Brain microvascular endothelial cell (primary cell): ENCODE data around the gene OVOL3.

ENCODE experiments used
- DNase-seq: peaks from one replicate; pipeline ENCODE4 v3.0.0-alpha.2; 2020
- H3K27ac ChIP-seq: fragments of 250-450 bp; sonication (Bioruptor Pico); 2 replicates; pipeline ENCODE4 v1.5.1; 2020; ENCODE audit warnings: mild to moderate bottlenecking, moderate library complexity
- H3K27me3 ChIP-seq: fragments of 250-450 bp; sonication (Bioruptor Pico); replicated peaks from 2 replicates; pipeline ENCODE4 v1.5.1; 2020; ENCODE audit warnings: mild to moderate bottlenecking
- H3K36me3 ChIP-seq: fragments of 250-450 bp; sonication (Bioruptor Pico); replicated peaks from 2 replicates; pipeline ENCODE4 v1.5.1; 2020; ENCODE audit warnings: mild to moderate bottlenecking
- H3K4me3 ChIP-seq: 2 replicates; pipeline ENCODE4 v1.5.1; 2011; ENCODE audit warnings: low read depth, mild to moderate bottlenecking, control low read depth, low read length, moderate library complexity
- in situ Hi-C: cut with HindIII; loops from 2 replicates; pipeline ENCODE4 v1.10.0; 2017; ENCODE audit warnings: low sequenced_read_pairs, low pct_ligation_motif_present
- TF ChIP-seq, protein P1 (sequence below): IDR thresholded peaks from 2 replicates; pipeline ENCODE4 v1.5.1; 2011; ENCODE audit warnings: low read depth, mild to moderate bottlenecking, moderate library complexity, low read length, control low read depth, inconsistent platforms; ENCODE audit errors: missing control alignments

Gene OVOL3

DNA sequence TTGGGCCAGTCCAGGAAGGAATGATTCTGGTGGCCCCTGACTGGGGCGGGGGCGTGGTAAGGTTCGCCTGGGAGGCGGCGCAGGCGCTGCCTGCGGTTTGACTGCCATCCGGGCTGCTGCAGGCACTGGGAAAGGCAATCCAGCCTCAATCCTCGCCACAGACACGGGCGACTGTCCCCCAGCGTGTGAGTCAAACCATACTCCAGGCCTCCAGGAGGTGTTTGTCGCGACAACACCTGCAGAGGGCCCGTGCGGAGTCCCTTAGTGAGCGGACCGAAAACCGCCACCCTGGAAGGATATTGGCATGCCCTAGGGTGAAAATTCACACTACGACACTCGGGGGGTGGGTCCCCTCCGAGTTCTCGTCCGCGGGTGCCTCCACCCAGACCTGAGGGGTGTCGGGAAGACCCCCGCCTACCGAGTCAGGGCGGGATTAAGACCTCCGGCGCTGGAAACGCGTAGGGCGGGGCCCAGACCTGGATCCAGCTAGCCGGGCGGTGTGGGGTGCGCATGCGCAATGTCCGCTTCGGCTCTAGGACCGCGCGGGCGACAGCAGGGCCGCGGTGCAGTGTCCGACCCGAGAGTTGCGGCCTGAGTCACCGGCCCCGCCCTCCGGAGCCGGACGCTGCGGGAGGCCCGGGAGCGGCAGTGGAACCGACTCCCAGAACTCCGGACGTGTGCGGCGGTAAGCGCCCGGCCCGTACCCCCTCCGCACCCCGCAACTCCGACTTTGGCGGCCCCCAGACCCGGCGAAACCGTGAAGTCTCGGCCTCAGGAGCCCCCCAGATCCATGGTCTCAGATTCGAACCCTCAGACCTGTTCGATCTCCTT lies 28.7 kb downstream of the OVOL3 start, which contains the start of gene CAPNS1:
TSS of gene CAPNS1 (plus strand) at position 594 of the 831 bp plus-strand sequence. CDS start 946 bp downstream, outside the sequence.
- H3K27ac ChIP-seq: peak within 1 kb of the TSS; percentile 94
- peak; percentile 95 for DNase-seq
- no peaks in the 10 kb centered on the region for H3K27me3 ChIP-seq
- peak within 1 kb of the TSS; percentile 96 for H3K4me3 ChIP-seq
- in situ Hi-C loops: no loop called here
- H3K36me3 ChIP-seq: peaks cover 22% of the 10 kb centered on the region
- TF ChIP-seq, protein P1, sequence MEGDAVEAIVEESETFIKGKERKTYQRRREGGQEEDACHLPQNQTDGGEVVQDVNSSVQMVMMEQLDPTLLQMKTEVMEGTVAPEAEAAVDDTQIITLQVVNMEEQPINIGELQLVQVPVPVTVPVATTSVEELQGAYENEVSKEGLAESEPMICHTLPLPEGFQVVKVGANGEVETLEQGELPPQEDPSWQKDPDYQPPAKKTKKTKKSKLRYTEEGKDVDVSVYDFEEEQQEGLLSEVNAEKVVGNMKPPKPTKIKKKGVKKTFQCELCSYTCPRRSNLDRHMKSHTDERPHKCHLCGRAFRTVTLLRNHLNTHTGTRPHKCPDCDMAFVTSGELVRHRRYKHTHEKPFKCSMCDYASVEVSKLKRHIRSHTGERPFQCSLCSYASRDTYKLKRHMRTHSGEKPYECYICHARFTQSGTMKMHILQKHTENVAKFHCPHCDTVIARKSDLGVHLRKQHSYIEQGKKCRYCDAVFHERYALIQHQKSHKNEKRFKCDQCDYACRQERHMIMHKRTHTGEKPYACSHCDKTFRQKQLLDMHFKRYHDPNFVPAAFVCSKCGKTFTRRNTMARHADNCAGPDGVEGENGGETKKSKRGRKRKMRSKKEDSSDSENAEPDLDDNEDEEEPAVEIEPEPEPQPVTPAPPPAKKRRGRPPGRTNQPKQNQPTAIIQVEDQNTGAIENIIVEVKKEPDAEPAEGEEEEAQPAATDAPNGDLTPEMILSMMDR: peak; percentile 14

DNA sequence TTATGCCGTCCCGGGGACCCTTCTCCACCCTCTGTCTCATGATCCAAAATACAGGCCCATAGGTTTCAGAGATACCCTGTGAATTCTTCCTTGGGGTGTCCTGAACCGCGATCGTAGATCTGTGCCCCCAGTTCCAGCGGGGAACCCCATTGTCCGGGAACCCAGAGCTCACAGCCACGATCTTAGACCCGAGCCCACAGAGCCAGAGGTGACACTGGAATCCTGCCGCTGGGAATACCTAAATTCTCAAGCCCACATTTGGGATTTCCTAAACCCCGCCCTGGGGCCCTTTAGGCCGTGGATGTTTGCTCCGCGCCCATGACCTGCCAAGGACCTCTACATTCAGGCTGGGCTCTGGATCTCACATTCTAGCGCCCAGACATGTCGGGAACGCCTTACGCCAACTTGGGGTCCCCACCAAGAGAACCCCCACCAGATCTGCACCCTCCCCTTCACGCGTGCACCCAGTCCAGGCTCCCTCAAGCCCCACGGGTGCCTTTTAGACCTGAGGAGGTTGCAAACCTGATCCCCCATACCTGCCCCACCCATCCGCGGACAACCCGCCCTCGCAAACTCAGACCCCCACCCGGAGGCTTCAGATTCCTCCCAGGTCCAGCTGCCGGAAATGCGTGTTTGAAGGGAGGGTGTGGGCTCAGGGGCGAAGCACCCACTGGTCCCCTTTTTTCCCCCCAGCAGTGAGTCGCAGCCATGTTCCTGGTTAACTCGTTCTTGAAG lies 29.5 kb downstream of the OVOL3 start:
- TF ChIP-seq, protein P1: no peak
- Histone ChIP-seq H3K36me3 (peaks cover 28% of the 10 kb centered on the region), H3K4me3 (peak overlapping the region; percentile 96), H3K27me3 (no peaks in the 10 kb centered on the region), H3K27ac (peak overlapping the region; percentile 94)
- peak; percentile 62 for DNase-seq
- in situ Hi-C loops: no loop called here

- TF ChIP-seq, protein P1: no peak
- Histone ChIP-seq H3K27me3 (no peaks in the 10 kb centered on the region), H3K36me3 (peaks cover 36% of the 10 kb centered on the region), H3K4me3 (peak overlapping the region; percentile 96), H3K27ac (peak overlapping the region; percentile 94)
- in situ Hi-C loops: no loop called here
- DNase-seq: peak; percentile 84
Measured at GRCh38 chr19:36141039-36141927, 30.3 kb downstream of the OVOL3 start.

- in situ Hi-C loops: no loop called here
- DNase-seq: no peak
- peaks cover 44% of the 10 kb centered on the region for H3K36me3 ChIP-seq
Measured at GRCh38 chr19:36142046-36142445, 31.1 kb downstream of the OVOL3 start.

GRCh38 chr19:36142496-36142895 lies 31.6 kb downstream of the OVOL3 start:
- TF ChIP-seq, protein P1: no peak
- Histone ChIP-seq H3K36me3 (peaks cover 48% of the 10 kb centered on the region), H3K4me3 (no peak overlapping the region), H3K27me3 (no peaks in the 10 kb centered on the region), H3K27ac (no peak overlapping the region)
- in situ Hi-C loops: no loop called here
- DNase-seq: no peak

More at GRCh38 chr19:36142046-36142445, 31.1 kb downstream of the OVOL3 start:
- H3K4me3 ChIP-seq: no peak overlapping the region
- no peaks in the 10 kb centered on the region for H3K27me3 ChIP-seq
- TF ChIP-seq, protein P1: no peak
- no peak overlapping the region for H3K27ac ChIP-seq
